ENCODE results near the gene HNRNPM.

The HNRNPM gene

GRCh38 chr19:8454218-8454617, 9.4 kb downstream of the HNRNPM start:
- Histone ChIP-seq H3K27ac (ENCODE audit: low read length) (no peak overlapping the region), H3K27me3 (ENCODE audit: control insufficient read depth, insufficient read depth, low read length) (no peaks in the 10 kb centered on the region), H3K4me1 (ENCODE audit: control insufficient read depth, low read depth, low read length) (peaks cover 31% of the 10 kb centered on the region), H3K9ac (ENCODE audit: low read length) (no peak overlapping the region), H3K9me3 (ENCODE audit: control insufficient read depth, low read depth, low read length) (no peaks in the 10 kb centered on the region), H3K36me3 (ENCODE audit: control insufficient read depth, low read depth, low read length) (peaks cover 53% of the 10 kb centered on the region), H3K4me3 (ENCODE audit: low read length) (no peak overlapping the region)

GRCh38 chr19:8455018-8455417, 10.2 kb downstream of the HNRNPM start:
- no peak overlapping the region for H3K4me3 ChIP-seq (ENCODE audit: low read length)
- no peak overlapping the region for H3K9ac ChIP-seq (ENCODE audit: low read length)
- H3K9me3 ChIP-seq (ENCODE audit: control insufficient read depth, low read depth, low read length): no peaks in the 10 kb centered on the region
- no peak overlapping the region for H3K27ac ChIP-seq (ENCODE audit: low read length)
- peaks cover 27% of the 10 kb centered on the region for H3K4me1 ChIP-seq (ENCODE audit: control insufficient read depth, low read depth, low read length)
- H3K36me3 ChIP-seq (ENCODE audit: control insufficient read depth, low read depth, low read length): peaks cover 61% of the 10 kb centered on the region
- no peaks in the 10 kb centered on the region for H3K27me3 ChIP-seq (ENCODE audit: control insufficient read depth, insufficient read depth, low read length)

DNA sequence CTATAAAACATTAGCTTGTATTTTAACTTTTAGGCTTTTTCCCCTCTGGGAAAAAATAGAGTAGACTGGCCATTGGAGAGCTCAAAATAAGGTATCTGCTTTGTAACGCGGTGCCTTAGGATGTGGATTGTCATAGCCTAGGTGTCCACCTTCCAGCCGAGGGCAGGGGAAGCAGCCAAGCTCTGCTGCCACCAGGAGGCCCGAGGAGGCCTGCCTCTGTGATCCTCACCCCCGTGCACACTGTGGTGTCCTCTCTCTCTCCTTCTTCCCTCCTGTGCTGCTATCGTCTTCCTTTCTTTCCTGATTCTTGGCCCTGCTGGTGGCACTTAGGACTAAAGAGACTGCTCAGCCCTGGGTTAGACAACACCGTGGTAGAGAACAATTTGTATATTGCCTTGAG, 11.3 kb downstream of the HNRNPM start:
- Histone ChIP-seq H3K36me3 (ENCODE audit: control insufficient read depth, low read depth, low read length) (peaks cover 69% of the 10 kb centered on the region), H3K4me3 (ENCODE audit: low read length) (no peak overlapping the region), H3K27ac (ENCODE audit: low read length) (no peak overlapping the region), H3K9me3 (ENCODE audit: control insufficient read depth, low read depth, low read length) (no peaks in the 10 kb centered on the region), H3K4me1 (ENCODE audit: control insufficient read depth, low read depth, low read length) (peaks cover 32% of the 10 kb centered on the region), H3K9ac (ENCODE audit: low read length) (no peak overlapping the region), H3K27me3 (ENCODE audit: control insufficient read depth, insufficient read depth, low read length) (no peaks in the 10 kb centered on the region)

DNA sequence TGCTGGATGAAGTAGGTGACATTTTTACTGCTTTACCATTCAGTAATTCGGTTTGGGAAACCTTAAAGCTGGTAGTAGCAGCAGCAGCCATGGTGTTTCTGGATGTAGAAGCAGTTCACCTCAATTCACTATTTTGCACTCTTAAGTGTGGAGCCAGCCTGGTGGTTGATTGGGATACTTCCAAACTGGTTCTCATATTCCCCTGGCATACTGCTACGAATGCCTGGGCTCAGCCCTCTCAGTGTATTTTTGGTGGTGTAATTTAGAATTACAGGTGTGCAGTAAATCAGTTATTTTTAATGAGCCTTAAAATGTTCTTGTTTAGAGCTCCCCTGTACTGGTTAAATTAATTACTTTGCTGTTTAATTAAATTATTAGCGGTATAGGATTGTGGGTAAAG, 12.4 kb downstream of the HNRNPM start:
- Histone ChIP-seq H3K27me3 (ENCODE audit: control insufficient read depth, insufficient read depth, low read length) (no peaks in the 10 kb centered on the region), H3K4me3 (ENCODE audit: low read length) (no peak overlapping the region), H3K36me3 (ENCODE audit: control insufficient read depth, low read depth, low read length) (peaks cover 70% of the 10 kb centered on the region), H3K4me1 (ENCODE audit: control insufficient read depth, low read depth, low read length) (peaks cover 25% of the 10 kb centered on the region), H3K27ac (ENCODE audit: low read length) (no peak overlapping the region), H3K9me3 (ENCODE audit: control insufficient read depth, low read depth, low read length) (no peaks in the 10 kb centered on the region), H3K9ac (ENCODE audit: low read length) (no peak overlapping the region)

DNA sequence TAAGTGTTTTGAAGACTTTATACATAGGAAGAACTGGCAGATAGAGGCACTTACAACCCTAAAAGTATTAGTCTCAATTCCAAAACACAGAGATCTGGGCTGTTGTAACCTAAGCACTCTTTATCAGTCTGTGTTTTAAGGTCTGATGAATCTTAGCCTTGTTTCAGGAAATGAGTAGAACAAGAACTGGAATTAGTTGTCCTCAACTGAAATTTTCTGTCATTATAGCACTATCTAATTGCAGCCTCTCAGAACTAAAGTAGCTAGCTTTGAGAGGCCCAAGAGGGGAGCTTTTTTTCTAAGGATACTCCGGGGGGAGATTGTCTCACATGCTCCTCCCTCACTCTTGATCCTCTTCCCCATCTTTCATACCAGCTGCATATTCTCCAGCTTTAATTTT, 13.1 kb downstream of the HNRNPM start:
- H3K9me3 ChIP-seq (ENCODE audit: control insufficient read depth, low read depth, low read length): no peaks in the 10 kb centered on the region
- peaks cover 25% of the 10 kb centered on the region for H3K4me1 ChIP-seq (ENCODE audit: control insufficient read depth, low read depth, low read length)
- H3K36me3 ChIP-seq (ENCODE audit: control insufficient read depth, low read depth, low read length): peaks cover 71% of the 10 kb centered on the region
- H3K27ac ChIP-seq (ENCODE audit: low read length): no peak overlapping the region
- no peak overlapping the region for H3K4me3 ChIP-seq (ENCODE audit: low read length)
- no peak overlapping the region for H3K9ac ChIP-seq (ENCODE audit: low read length)
- no peaks in the 10 kb centered on the region for H3K27me3 ChIP-seq (ENCODE audit: control insufficient read depth, insufficient read depth, low read length)

GRCh38 chr19:8458380-8458779, 13.6 kb downstream of the HNRNPM start:
- Histone ChIP-seq H3K27ac (ENCODE audit: low read length) (no peak overlapping the region), H3K36me3 (ENCODE audit: control insufficient read depth, low read depth, low read length) (peaks cover 77% of the 10 kb centered on the region), H3K9me3 (ENCODE audit: control insufficient read depth, low read depth, low read length) (no peaks in the 10 kb centered on the region), H3K9ac (ENCODE audit: low read length) (no peak overlapping the region), H3K27me3 (ENCODE audit: control insufficient read depth, insufficient read depth, low read length) (no peaks in the 10 kb centered on the region), H3K4me1 (ENCODE audit: control insufficient read depth, low read depth, low read length) (peaks cover 25% of the 10 kb centered on the region), H3K4me3 (ENCODE audit: low read length) (no peak overlapping the region)

DNA sequence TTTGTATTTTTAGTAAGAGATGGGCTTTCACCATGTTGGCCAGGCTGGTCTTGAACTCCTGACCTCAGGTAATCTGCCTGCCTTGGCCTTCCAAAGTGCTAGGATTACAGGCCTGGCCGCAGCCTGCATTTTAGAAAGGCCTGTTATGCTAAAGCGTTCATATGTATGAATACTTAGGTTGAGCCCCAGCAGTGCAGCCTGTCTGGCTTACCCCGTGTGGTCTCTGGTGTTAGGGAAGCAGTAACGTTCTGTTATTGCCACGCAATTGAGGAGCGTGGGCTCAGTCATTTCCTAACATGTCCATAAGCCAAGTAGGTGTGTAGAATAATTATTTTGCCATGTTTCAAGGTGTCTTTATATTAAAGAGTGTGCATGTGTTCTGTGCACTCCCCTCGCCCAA, 14.3 kb downstream of the HNRNPM start:
- Histone ChIP-seq H3K4me3 (ENCODE audit: low read length) (no peak overlapping the region), H3K36me3 (ENCODE audit: control insufficient read depth, low read depth, low read length) (peaks cover 84% of the 10 kb centered on the region)

DNA sequence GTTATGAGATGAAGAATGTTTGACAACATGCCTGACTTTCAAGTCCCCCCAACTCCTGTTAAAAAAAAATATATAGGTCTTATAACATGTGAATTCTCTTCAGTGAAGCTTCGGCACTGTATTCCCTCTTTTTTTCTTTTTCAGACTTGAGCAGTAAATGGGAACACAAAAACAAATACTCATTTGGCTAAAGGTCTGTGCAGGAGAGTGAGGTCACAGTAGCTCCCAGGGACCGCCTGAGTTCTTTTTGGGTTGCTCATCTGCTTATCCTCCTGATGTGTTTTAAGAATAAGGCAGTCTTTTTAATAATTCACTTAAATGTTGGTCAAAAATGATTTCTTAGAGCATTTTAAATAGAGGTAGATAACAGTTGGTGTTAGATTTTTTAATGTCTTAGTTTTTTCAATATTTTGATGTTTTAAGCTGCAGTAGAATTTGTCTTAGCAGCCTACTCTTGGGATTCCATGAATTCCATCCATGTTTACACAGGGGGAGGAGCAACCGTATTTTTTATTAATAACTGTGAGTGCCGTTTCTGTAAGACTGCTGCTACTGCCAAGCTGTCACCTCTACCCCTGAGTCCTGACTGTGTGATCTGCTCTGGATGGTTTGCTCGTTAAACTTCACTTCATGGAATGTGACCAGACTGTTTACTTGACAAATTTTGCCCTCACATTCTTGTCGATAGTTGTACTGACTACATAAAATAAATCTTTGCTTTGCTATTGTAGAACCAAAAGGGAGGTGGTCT, 14.9 kb downstream of the HNRNPM start:
- Histone ChIP-seq H3K27me3 (ENCODE audit: control insufficient read depth, insufficient read depth, low read length) (no peaks in the 10 kb centered on the region), H3K9me3 (ENCODE audit: control insufficient read depth, low read depth, low read length) (no peaks in the 10 kb centered on the region), H3K9ac (ENCODE audit: low read length) (no peak overlapping the region), H3K27ac (ENCODE audit: low read length) (no peak overlapping the region), H3K36me3 (ENCODE audit: control insufficient read depth, low read depth, low read length) (peaks cover 86% of the 10 kb centered on the region), H3K4me3 (ENCODE audit: low read length) (no peak overlapping the region), H3K4me1 (ENCODE audit: control insufficient read depth, low read depth, low read length) (peaks cover 25% of the 10 kb centered on the region)

More for the DNA sequence above, 14.3 kb downstream of the HNRNPM start:
- Histone ChIP-seq H3K9me3 (ENCODE audit: control insufficient read depth, low read depth, low read length) (no peaks in the 10 kb centered on the region), H3K4me1 (ENCODE audit: control insufficient read depth, low read depth, low read length) (peaks cover 25% of the 10 kb centered on the region), H3K27me3 (ENCODE audit: control insufficient read depth, insufficient read depth, low read length) (no peaks in the 10 kb centered on the region), H3K27ac (ENCODE audit: low read length) (no peak overlapping the region), H3K9ac (ENCODE audit: low read length) (no peak overlapping the region)

DNA sequence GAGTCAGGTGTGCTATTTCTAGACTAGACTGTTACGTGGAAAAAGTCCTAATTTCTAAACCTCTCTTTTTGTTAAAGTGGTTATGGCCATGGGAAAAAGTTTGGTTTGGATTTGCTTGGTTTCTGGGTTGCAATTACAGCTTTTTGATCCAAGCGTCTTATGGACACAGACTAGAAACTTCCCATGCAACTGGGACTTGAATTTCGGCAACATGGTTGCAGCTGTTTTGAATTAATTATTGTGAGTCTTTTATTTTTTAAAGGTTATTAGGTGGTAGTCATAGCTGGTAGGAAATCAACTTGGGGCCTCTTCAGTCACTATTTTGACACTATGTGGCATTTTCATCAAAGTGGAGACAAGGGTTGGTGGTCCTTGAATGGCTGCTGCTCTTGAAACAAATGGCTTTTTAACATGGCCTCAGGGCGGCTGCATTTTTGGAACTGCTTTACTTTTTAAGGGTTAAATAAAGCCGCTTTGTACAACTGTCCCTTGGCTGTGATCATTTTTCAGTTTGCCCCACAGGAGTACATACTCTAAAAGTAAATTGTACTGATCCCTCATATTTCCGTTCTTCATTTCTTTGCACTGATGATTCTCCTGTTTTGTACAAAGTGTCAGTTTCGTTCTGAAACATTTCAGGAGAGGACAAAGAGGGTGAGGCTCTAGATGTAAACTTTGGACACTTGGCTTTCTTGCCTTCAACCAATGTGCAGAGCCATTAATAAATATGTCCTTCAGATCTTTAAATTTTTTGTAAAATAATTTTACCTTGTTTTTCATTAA, 15.9 kb downstream of the HNRNPM start:
- Histone ChIP-seq H3K9ac (ENCODE audit: low read length) (no peak overlapping the region), H3K27me3 (ENCODE audit: control insufficient read depth, insufficient read depth, low read length) (no peaks in the 10 kb centered on the region), H3K9me3 (ENCODE audit: control insufficient read depth, low read depth, low read length) (no peaks in the 10 kb centered on the region), H3K4me3 (ENCODE audit: low read length) (no peak overlapping the region), H3K36me3 (ENCODE audit: control insufficient read depth, low read depth, low read length) (peaks cover 87% of the 10 kb centered on the region), H3K27ac (ENCODE audit: low read length) (no peak overlapping the region), H3K4me1 (ENCODE audit: control insufficient read depth, low read depth, low read length) (peaks cover 25% of the 10 kb centered on the region)

- Histone ChIP-seq H3K4me1 (ENCODE audit: control insufficient read depth, low read depth, low read length) (peaks cover 25% of the 10 kb centered on the region), H3K9ac (ENCODE audit: low read length) (no peak overlapping the region), H3K9me3 (ENCODE audit: control insufficient read depth, low read depth, low read length) (no peaks in the 10 kb centered on the region), H3K27ac (ENCODE audit: low read length) (no peak overlapping the region), H3K27me3 (ENCODE audit: control insufficient read depth, insufficient read depth, low read length) (no peaks in the 10 kb centered on the region), H3K36me3 (ENCODE audit: control insufficient read depth, low read depth, low read length) (peaks cover 87% of the 10 kb centered on the region), H3K4me3 (ENCODE audit: low read length) (no peak overlapping the region)
Observed at GRCh38 chr19:8461376-8461775, 16.6 kb downstream of the HNRNPM start.

DNA sequence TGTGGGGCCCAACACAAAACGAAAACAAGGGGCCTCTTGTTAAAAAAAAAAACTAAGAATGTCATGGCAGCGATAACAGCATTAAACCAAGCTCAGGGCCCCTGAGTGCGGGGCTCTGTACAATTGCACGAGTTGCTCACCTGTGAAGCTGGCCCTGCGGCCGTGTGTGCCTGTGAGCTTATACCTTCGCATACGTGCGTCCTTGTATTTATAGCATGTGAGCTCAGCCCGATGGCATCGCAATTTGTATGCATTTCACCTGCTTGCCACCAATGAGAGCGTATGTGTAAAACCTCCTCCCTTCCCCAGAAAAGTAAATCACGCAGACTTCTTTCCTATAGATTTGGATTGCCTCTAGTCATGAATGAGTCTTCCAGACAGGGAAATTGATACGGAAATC, 17.1 kb downstream of the HNRNPM start:
- peaks cover 22% of the 10 kb centered on the region for H3K4me1 ChIP-seq (ENCODE audit: control insufficient read depth, low read depth, low read length)
- H3K27me3 ChIP-seq (ENCODE audit: control insufficient read depth, insufficient read depth, low read length): no peaks in the 10 kb centered on the region
- H3K4me3 ChIP-seq (ENCODE audit: low read length): no peak overlapping the region
- peaks cover 87% of the 10 kb centered on the region for H3K36me3 ChIP-seq (ENCODE audit: control insufficient read depth, low read depth, low read length)
- no peak overlapping the region for H3K9ac ChIP-seq (ENCODE audit: low read length)
- no peak overlapping the region for H3K27ac ChIP-seq (ENCODE audit: low read length)
- no peaks in the 10 kb centered on the region for H3K9me3 ChIP-seq (ENCODE audit: control insufficient read depth, low read depth, low read length)

GRCh38 chr19:8462571-8462970, 17.8 kb downstream of the HNRNPM start:
- Histone ChIP-seq H3K9ac (ENCODE audit: low read length) (no peak overlapping the region), H3K36me3 (ENCODE audit: control insufficient read depth, low read depth, low read length) (peaks cover 87% of the 10 kb centered on the region), H3K4me1 (ENCODE audit: control insufficient read depth, low read depth, low read length) (peaks cover 16% of the 10 kb centered on the region), H3K4me3 (ENCODE audit: low read length) (no peak overlapping the region), H3K9me3 (ENCODE audit: control insufficient read depth, low read depth, low read length) (no peaks in the 10 kb centered on the region), H3K27me3 (ENCODE audit: control insufficient read depth, insufficient read depth, low read length) (no peaks in the 10 kb centered on the region), H3K27ac (ENCODE audit: low read length) (no peak overlapping the region)
